NCI-H1694 treated with DMSO at 0.1 percent for 48 hours (cell line): Measurements from ENCODE around the gene C2CD2.

Experiments
- DNase-seq: peaks from one replicate; lab custom pipeline; 2025; lab: John Stamatoyannopoulos, UW

C2CD2 gene

GRCh38 chr21:41913230-41913629 lies 40.6 kb downstream of the C2CD2 start:
- DNase-seq = no peak

DNA sequence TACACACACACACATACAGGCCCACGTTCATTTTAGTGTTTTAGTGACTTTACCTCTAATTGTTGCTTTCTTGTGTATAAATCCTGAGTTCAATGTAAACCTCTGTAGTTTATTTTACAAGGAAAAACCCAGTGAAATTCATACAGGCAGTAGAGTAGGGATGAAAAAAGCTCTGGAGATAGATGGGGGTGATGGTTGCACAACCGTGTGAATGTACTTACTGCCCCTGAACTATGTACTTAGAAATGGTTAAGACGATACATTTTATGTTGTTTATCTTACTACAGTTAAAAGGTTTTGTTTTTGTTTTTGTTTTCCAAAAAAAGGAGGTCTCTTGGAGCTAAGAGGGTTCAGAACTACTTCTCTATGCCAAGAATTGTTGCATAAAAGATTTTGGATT lies 45.0 kb downstream of the C2CD2 start:
- no peak for DNase-seq

DNA sequence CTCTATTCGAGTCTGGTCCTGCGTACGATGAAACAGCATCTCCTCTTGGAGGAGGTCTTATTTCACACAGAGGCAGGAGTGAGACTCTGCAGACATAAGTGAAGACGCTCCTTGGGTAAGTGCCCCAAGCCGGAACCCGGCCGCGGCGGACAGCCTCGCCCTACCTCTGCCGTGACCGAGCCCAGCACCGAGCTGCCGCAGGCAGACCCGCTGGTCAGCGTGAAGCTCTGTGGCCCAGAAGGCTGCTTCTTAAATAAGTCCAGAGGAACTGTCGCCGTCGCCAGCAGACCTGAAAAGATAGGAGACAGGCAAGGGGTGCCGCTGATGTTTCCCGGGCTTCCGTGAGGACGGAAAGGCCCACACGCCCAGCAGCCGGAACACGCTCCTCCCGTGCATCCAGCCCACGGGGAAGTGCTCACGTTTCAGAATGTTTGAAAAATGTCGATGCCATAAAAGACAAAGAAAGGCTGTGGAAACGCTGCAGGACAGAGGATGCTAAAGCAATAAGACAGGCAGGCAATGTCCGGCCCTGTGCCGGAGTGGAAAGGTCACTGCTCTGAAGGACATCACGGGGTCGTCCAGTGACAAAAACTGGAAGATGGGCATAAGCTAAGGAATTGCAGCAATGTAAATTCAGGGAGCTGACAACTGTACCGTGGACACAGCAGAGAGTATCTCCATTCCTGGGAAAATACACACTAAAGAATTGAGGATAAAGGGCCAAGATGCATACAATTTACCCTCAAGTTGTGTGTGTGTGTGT lies 46.1 kb downstream of the C2CD2 start:
- no peak for DNase-seq

- no peak for DNase-seq
Measured at GRCh38 chr21:41906770-41907169, 47.0 kb downstream of the C2CD2 start.

DNA sequence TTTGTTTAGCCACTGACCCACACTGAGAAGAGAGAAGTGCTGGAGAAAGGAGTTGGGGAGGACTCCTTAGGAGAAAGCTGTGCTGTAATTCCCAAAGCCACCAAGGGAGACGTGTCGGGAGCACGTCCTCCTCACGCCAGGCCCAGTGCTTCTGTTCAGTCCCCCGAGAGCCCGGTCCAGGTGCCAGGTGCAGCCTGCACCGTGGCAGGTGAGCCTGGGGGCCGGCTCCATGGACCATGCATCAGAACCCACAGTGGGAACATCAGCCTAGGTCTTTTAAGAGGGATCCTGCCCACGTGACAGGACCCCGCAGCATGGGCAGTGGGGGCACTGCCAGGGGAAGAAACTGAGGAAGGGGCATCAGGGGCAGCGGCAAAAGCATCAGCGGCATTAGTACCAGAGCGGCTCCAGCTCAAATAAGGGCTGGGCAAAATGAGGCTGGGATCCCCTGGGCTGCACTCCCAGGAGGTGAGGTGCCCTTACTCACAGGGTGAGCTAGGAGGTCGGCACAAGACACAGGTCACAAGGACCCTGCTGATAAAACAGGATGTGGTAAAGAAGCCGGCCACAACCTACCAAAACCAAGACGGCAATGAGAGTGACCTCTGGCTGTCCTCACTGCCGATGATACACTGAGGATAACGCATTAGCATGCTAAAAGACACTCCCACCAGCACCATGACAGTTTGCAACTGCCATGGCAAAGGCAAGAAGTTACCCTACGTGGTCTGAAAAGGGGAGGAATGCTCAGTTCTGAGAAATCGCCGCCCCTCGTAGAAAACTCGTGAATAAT lies 50.1 kb downstream of the C2CD2 start:
- DNase-seq = no peak

DNA sequence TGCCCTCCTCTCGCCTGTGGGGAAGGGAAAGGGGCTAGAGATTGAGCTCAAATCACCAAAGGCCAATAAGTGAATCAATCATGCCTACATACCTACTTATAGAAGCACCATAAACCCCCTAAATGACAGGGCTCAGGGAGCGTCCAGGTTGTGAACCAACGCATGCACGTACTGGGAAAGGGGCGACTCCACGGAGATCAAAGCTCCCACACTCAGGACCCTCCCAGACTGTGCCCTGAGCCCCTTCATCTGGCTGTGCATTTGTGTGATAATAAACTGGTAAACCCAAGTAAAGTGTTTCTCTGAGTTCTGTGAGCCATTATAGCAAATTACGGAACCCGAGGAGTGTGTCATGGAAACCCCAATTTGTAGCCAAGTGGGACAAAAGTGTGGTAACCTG lies 50.9 kb downstream of the C2CD2 start:
- DNase-seq = no peak

- DNase-seq = no peak
Measured at GRCh38 chr21:41901782-41902181, 52.0 kb downstream of the C2CD2 start.

- DNase-seq = no peak
Measured at GRCh38 chr21:41901099-41901498, 52.7 kb downstream of the C2CD2 start.

DNA sequence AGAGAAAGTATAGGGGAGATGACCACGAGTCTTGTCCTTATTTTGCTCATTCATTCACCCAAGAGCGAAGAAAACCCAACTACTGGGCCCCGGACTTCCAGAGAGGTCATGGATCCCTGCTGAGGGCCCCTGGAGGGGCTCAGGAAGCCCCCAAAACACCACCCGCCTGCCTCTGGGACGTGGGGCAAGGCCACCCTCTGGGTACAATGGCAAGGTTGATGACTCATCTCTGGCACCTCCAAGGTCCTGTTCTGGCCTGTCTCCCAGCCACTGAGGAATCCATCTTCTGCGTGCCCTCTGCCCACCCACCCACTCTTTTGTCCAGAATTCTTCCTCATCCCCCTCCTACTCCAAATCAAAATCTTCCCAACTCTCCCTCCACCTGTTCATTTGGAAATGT lies 53.4 kb downstream of the C2CD2 start:
- DNase-seq = no peak

GRCh38 chr21:41899426-41900202 lies 54.2 kb downstream of the C2CD2 start:
- no peak for DNase-seq

DNA sequence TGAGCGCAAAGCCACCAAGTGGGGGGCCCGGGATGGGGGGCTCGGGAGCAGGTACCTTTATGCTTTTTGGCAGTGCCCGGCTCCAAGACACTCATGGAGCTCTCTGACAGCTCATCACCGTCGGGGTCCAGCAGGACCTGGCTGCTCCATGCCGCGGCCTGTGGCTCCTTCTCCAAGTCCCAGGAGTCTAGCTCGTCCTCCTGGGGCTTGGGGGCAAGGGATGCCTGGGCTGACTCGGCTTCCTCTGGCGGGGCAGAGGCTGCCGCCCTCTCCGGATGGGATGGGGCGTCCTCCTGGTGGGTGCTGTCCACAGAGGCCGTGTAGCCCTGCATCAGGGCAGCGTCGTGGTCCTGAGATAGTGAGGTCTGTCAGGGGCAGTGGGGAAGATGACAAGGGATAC lies 54.8 kb downstream of the C2CD2 start:
- DNase-seq = no peak

DNA sequence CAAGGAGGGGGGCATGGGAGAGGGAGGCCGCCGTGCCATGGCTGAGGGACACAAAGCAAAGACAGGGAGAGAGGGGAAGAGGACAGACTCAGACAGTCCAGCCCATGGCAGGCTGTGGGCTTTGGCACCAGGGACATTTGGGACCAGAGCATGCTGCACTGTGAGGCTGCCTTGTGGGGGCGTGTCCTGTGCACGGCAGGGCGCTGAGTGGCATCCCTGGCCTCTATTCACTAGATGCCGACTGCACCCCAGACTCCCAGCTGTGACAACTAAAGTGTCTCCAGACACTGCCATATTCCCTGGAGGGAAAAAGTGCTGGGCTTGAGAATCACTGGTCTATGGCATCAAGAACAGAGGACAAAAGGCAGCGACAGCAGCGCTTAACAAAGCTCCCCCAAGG lies 56.1 kb downstream of the C2CD2 start:
- no peak for DNase-seq

DNA sequence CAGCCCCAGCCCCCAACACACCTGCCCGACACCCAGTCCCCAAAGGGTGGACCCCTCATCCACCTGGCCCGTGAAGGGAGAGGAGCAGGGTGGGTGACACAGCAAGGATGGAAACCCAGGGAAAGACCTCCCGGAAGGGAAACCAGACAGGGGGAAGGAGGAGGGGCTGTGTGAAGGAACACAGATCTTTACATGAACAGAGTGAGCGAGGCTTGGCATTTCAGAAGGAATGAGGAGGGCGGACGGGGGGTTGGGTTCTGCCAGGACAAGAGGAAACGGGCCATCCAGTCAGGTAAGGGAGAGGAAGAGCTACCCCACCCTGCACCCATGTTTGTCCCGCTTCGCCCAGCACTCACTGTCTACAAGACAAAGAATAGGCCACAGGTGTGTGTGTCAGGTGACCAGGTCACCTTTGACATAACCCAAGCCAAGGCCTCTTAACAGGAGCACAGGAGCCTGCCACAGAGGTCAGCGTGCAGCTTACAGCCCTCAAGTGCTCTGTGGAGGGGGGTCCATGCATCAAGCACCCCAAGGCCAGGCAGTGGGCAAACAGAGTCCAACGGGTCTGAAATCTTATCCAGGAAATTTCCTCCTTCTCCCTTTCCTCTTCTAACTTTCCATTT lies 56.7 kb downstream of the C2CD2 start:
- DNase-seq = no peak

DNA sequence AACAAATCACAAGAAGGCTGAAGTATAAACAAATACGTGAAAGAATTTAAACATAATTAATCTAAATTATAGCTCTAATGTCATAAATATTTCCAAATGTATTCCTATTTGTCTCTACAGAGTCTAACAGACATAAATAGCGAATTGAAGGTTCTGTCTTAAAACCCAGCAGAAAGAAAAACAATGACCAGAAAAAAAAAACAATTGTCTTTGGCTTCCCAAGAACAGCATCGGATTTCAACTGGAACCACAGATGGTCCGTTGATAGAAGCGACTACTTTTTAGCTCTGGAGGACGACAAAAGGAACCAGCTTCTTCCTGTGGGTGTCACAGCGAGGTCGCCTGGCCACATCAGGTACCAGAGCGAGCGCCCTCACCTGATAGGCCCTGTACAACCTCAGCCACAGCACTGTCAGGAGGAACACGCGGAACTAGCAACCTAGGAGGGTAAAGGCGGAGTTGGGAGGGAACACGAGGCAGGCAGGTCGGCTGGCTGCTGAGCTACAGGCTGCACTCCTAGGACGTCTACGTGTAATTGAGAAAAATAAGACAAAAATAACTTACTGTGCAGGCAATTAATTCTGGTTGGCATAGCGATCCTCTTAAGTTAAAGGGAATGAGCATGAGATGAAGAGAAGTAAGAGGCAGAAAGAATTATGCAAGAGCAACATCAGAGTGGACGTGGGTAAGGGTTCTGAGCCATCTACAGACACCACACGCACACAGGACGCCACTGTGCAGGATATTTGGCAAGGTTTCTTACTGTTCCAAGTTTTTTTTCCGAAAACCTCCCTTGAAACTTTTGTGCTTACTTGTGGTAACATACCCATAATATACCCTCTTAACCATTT lies 58.0 kb downstream of the C2CD2 start:
- no peak for DNase-seq

DNA sequence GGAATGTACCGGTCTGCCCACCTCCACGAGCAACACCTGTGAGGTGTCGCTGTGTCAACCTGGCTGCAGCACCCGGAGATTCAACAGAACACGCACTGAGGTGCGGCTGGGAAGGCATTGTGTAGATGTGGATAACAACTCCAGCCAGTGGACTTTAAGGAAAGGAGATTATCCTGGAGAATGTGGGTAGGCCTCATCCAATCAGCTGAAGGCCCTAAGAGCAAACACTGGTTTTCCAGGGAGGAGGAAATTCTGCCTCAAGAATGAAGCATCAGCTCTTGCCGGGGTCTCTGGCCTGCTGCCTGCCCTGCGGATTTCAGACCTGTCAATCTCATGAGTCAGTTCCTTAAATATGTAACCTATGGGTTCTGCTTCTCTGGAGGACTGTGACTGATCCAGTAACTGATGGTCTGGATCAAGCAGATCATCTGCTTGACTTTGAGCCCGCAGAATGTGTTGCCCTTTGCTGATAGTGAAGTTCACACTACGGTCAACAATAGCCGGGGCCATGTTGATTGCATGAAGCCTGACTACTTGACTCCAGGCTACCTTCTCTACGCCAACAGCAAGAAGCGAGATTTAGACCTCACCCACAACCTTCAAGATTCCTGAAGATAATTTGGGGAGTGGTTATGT lies 58.8 kb downstream of the C2CD2 start:
- no peak for DNase-seq

DNA sequence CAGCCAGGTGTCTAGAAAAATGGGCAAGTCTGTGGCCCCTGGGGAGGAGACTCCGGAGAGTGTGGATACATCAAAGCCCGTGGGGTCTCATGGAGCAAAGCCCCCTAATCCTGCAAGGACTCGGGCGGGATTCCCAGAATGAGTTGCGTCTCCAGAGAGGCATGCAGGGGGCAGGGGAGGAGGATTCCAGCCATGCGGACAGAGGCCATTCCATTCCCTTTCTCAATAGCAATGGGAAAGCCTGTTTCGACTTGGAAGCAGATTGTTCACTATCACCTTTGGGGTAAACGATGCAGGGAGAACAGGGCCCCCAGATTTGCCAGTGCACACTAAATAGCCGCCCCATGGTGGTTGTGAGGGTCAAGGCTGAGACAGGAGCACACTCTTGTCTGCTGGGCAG lies 59.3 kb downstream of the C2CD2 start:
- no peak for DNase-seq

DNA sequence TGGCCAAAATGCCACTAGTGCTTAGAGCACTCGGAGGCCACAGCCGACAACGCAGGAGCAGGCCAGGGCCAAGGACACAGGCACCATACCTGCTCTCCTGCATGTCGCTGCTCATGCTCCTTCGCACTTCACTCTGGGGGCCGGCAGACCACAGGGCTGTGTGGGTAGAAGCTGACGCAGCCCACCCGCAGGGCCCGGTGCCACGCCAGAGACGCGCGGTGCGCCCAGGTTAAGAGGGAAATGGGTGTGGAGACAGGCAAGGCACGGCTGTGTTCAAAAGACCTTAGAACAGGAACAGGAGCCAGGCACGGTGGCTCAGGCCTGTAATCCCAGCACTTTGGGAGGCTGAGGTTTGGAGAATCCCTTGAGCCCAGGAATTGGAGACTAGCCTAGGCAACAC lies 61.1 kb downstream of the C2CD2 start:
- no peak for DNase-seq

GRCh38 chr21:41891132-41891531 lies 62.7 kb downstream of the C2CD2 start:
- no peak for DNase-seq

GRCh38 chr21:41890355-41890754 lies 63.5 kb downstream of the C2CD2 start:
- no peak for DNase-seq

GRCh38 chr21:41888749-41889376 lies 65.0 kb downstream of the C2CD2 start:
- no peak for DNase-seq
